HT-29 (cell line): ENCODE results near the gene NEGR1. TPM values are rescaled to one million over a fixed set of nuclear protein-coding genes. Genes with fewer than 3 reads are reported as not detected.

Source experiments
- DNase-seq: peaks from one replicate; pipeline ENCODE4 v3.0.0-alpha.2; 2015; ENCODE audit warnings: low spot score
- total RNA-seq: library from RNA; depleted of rRNA; stranded (reverse); fragments of >200 nt; shearing (Covaris generic); gene quantifications from 2 replicates; pipeline ENCODE4 v1.2.3, GENCODE V29; 2014

NEGR1 gene
- total RNA-seq, 1 experiment from 2014 or later, result not detected

- no peak for DNase-seq
Measured at GRCh38 chr1:71698186-71698585, 584.2 kb downstream of the NEGR1 start.

DNA sequence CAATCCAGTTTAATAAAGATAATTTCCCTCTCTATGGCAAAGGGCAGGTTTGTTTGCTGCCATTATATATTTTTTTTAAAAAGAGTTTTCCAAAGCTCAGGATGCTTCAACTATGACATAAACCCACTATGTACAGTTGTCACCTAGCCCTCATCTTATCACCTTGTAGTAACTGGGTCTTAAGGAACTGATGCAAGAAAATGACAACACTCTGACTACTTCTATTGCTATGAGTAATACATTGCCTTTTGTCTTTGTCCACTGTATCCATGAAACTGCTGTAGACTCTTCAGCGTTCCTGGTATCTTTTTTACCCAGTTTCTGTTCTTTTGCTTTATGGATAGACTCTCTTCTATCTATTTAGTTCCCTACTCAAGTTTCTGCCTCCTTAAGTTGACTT is 586.5 kb downstream of the NEGR1 start:
- no peak for DNase-seq

- DNase-seq, result no peak
Measured at GRCh38 chr1:71695084-71695483, 587.3 kb downstream of the NEGR1 start.

GRCh38 chr1:71693581-71693980 is 588.8 kb downstream of the NEGR1 start:
- DNase-seq, result no peak

GRCh38 chr1:71689635-71690034 is 592.7 kb downstream of the NEGR1 start:
- DNase-seq, result no peak

- DNase-seq, result no peak
Measured at GRCh38 chr1:71687376-71687775, 595.0 kb downstream of the NEGR1 start.

DNA sequence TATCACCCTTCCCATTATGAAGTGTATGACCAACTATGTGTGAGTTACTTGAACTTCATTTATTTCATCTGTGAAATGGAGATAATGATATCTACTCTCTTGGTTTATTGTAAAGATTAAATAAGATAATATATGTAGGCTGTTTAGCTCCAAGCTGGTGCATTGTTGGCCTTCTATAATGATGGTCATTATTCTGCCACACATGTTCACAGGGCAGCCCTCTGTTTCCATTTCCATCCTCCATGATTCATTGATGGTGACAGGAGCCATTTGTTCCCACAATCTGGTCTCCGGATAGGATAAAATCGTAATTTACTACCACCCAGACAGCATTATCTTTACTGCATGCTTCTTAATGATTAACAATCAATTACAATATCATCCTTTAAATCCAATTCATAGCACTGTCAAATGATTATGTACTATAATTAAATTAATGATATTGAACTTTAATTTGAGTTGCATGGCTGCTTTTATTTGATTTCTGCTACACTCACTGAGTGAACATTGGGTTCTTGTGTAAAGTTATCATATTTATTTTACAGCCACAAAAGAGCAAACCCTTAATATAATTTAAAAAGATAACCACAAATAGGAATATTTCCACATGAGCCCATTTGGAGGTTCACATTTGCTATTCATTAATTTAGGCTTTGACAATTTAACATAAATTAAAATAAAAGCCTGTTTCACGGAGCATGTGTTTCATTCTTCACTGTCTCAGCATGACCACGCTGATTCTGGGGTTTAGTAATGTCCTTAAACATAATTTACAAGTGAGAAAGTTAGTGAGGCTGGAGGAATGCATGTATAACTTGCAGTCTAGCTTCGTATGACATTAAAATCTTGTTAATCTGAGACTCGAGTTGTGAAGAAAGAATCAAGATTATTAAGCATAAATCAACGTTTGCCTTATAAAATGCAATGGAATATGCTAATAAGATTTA is 605.1 kb downstream of the NEGR1 start:
- no peak for DNase-seq

GRCh38 chr1:71668065-71668464 is 614.3 kb downstream of the NEGR1 start:
- no peak for DNase-seq

DNA sequence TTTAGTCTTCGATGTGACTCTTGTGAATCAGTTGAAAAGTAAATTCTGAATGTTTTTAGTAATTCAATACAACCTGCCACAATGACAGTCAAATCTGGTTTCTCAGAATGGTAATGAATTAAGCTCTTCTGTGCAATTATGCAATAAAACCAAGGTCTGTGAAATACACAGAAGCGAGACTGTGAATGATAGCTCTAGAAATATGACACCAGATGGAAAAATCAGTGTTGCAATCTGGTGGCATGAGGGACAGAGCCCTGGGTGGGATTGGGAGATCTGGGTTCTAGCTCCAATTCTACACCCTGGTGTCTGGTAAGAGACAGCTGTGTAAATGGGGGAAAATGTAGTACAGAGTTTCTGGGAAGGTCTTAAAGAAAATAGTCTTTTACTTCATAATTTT is 615.1 kb downstream of the NEGR1 start:
- DNase-seq, result no peak

GRCh38 chr1:71666609-71667008 is 615.7 kb downstream of the NEGR1 start:
- DNase-seq, result no peak

- DNase-seq, result no peak
Measured at GRCh38 chr1:71660411-71660810, 621.9 kb downstream of the NEGR1 start.

GRCh38 chr1:71657891-71658679 is 624.3 kb downstream of the NEGR1 start:
- no peak for DNase-seq

- DNase-seq, result no peak
Measured at GRCh38 chr1:71656902-71657301, 625.4 kb downstream of the NEGR1 start.

GRCh38 chr1:71655604-71656003 is 626.7 kb downstream of the NEGR1 start:
- DNase-seq, result no peak

- no peak for DNase-seq
Measured at GRCh38 chr1:71653952-71654351, 628.4 kb downstream of the NEGR1 start.

GRCh38 chr1:71651214-71651613 is 631.1 kb downstream of the NEGR1 start:
- no peak for DNase-seq

DNA sequence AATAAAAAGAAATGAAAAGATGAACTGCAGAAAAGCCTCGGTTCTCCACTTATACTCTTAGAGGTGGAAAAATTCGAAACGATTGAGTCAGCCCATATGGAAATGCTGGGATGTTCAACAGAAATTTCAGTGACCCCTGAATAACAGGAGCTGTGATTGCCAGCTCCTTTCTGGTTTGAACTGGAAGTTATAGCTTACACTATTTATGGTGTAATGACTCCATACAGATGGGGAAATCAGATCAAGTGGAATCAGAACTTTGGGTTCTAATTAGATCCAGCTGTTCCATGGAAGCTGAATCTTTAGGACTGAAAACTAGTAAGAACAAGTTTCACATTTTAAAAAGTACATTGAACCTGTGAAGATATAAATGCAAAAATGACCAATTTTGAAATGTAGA is 632.2 kb downstream of the NEGR1 start:
- no peak for DNase-seq

- no peak for DNase-seq
Measured at GRCh38 chr1:71649608-71650007, 632.7 kb downstream of the NEGR1 start.

GRCh38 chr1:71647513-71648300 is 634.6 kb downstream of the NEGR1 start:
- DNase-seq, result no peak

DNA sequence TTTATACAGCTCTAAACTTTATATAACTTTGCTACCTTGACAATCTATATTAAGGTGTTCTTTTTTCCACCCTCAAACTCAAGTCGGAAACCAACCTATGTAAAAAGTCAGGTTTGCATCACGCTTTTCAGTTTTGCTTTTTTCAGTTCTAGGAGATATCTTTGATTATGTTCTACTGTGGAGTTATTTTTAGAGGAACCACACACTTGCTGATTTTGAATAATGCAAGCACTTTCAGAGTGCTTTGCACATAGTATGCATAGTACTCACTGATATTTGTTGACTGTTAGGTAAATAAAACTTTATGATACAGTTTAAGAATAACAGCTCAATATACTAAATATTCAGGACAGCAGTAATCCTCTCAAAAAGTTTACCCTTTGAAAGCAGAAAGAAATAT is 637.3 kb downstream of the NEGR1 start:
- DNase-seq, result no peak

GRCh38 chr1:71641903-71642302 is 640.4 kb downstream of the NEGR1 start:
- DNase-seq, result no peak

DNA sequence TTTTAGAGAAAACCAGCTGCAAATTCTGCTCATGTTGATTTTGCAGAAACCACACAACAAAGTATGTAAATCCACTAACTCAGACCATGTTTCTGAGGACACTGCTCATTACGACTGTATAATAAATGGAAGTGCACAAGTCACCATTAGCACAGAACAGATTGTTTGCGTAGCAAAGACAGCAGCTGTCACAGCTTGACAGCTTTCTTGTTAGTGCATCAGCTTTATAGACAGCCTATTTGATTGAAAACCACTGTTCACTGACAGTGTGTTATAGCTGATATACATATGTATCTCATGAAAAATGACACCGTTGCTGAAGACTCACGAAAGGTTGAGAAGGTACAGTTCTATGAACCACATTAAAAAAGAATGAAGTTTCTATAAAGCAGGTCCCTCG is 641.3 kb downstream of the NEGR1 start:
- DNase-seq, result no peak
